ENCODE results near the gene PROCA1. TPM values are rescaled to one million over a fixed set of nuclear protein-coding genes. Genes with fewer than 3 reads are reported as not detected.
A peak's percentile ranks its signal among the peaks of the same experiment; 100 is the strongest.

The PROCA1 gene
- total RNA-seq, 1 donor = 0.36 TPM

DNA sequence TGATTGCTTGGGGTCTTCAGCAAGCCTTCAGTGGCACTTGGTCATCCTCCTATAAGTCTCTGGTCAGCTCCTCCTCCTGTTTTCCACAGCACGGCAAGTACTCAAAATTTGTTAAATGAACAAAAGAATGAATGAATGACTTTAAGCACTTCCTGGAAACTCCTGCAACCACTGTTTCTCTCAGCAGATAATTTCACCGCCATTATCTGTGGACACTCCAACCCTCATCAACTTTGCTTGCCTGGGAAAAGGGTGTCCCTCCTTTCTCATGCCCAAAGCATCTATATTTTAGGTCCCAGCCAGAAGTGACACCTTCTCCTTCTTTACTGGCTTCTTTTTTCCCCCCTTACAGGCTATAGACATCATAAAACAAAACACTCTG is 4.4 kb downstream of the PROCA1 start:
- Histone ChIP-seq H3K27me3 (ENCODE audit: insufficient read depth, low read length) (no peaks in the 10 kb centered on the region), H3K79me2 (ENCODE audit: insufficient read depth, low read length) (peaks cover 3% of the 10 kb centered on the region), H3K4me3 (ENCODE audit: insufficient read depth, low read length) (no peak overlapping the region), H3K36me3 (ENCODE audit: insufficient read depth, low read length) (peaks cover 15% of the 10 kb centered on the region), H3K4me1 (ENCODE audit: insufficient read depth, low read length) (peaks cover 16% of the 10 kb centered on the region), H4K20me1 (ENCODE audit: insufficient read depth, low read length) (peaks cover under 1% of the 10 kb centered on the region), H3K27ac (ENCODE audit: low read depth, low read length) (no peak overlapping the region), H3K4me2 (ENCODE audit: insufficient read depth, low read length) (no peak overlapping the region), H3K9me3 (ENCODE audit: low read depth, low read length) (no peaks in the 10 kb centered on the region), H2AFZ (ENCODE audit: low read length) (no peak overlapping the region)
- no peak for TF ChIP-seq CTCF (IDR thresholded peaks at IDR 0.05; ENCODE audit: extremely low read depth, low read depth, low read length)
- DNase-seq (ENCODE audit: insufficient read length, low spot score, missing footprints) = peak; percentile 8

DNA sequence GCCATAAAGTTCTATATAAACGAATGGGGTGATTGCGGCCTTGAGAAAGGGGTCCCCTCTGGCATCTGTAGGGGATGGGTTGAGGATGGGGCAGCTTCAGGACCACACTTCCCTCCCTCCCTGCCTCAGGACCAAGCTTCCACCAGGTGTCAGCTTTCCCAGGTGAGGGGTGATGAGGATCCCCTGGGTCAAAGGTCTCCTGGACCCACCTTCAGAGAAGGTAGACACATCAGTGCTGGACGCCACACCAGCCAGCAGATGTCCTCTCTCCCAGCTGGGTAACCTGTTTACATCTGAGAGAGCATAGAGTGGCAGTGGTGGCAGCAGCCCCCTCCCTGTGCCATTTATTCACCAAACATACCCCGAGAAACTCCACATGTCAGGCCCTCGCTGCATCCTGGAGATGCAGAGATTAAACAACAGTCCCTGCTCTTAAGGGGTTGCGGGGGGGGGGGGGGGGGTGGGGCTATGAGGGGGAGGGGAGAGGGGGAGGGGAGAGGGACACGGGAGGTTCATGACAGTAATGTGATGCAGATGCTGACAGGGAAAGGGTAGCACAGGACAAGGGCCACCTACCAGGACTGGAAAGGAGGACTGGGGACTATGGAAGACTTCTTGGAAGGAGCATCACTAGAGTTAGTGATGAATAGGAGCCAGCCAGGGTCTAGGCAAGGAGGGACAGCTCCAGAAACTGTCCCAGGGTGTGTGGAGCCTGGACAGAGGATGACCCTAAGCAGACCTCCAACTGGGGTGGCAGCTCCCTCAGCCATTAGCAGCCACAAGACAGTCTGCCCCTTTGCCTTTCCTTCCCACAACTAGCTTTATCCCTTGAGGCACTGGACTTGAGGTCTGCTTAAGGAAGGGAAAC is 5.0 kb downstream of the PROCA1 start:
- peaks cover 3% of the 10 kb centered on the region for H3K79me2 ChIP-seq (ENCODE audit: insufficient read depth, low read length)
- H3K27ac ChIP-seq (ENCODE audit: low read depth, low read length) = no peak overlapping the region
- H3K27me3 ChIP-seq (ENCODE audit: insufficient read depth, low read length) = no peaks in the 10 kb centered on the region
- peaks cover 11% of the 10 kb centered on the region for H3K4me1 ChIP-seq (ENCODE audit: insufficient read depth, low read length)
- H3K4me2 ChIP-seq (ENCODE audit: insufficient read depth, low read length) = no peak overlapping the region
- TF ChIP-seq CTCF (IDR thresholded peaks at IDR 0.05; ENCODE audit: extremely low read depth, low read depth, low read length) = no peak
- DNase-seq (ENCODE audit: insufficient read length, low spot score, missing footprints) = peak; percentile 64
- no peaks in the 10 kb centered on the region for H4K20me1 ChIP-seq (ENCODE audit: insufficient read depth, low read length)
- H2AFZ ChIP-seq (ENCODE audit: low read length) = no peak overlapping the region
- no peaks in the 10 kb centered on the region for H3K9me3 ChIP-seq (ENCODE audit: low read depth, low read length)
- H3K36me3 ChIP-seq (ENCODE audit: insufficient read depth, low read length) = peaks cover 19% of the 10 kb centered on the region
- H3K4me3 ChIP-seq (ENCODE audit: insufficient read depth, low read length) = no peak overlapping the region

DNA sequence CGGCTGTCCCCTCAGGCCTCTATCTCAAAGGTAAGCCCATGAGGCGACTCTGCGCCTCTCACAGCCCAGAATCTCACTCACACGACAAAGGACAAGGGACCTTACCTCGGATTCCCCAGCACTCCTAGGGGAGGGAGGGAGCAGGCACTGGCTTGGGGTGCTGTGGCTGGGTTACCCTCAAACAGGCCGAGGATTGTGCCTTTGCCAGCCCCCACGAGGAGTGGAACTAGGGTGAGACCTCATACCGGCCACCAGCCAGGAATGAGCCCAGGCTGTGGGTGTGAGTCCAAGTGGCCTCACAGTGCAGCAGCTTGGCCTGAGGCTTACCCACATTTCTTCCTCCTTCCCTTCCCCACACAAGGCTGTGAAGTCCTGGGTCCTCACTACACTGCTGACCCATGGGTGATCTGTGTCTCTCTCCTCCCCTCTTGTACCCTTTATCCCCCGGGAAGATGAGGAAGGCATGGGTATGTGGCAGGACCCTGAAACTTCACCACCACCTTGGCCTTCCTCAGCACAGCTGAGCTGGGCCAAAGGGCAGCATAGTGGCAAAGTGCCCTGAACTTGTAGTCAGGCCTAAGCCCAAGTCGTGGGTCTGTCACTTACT is 5.9 kb downstream of the PROCA1 start:
- no peaks in the 10 kb centered on the region for H3K9me3 ChIP-seq (ENCODE audit: low read depth, low read length)
- H3K27ac ChIP-seq (ENCODE audit: low read depth, low read length) = no peak overlapping the region
- H3K4me2 ChIP-seq (ENCODE audit: insufficient read depth, low read length) = no peak overlapping the region
- H3K36me3 ChIP-seq (ENCODE audit: insufficient read depth, low read length) = peaks cover 28% of the 10 kb centered on the region
- peaks cover 8% of the 10 kb centered on the region for H3K4me1 ChIP-seq (ENCODE audit: insufficient read depth, low read length)
- TF ChIP-seq CTCF (IDR thresholded peaks at IDR 0.05; ENCODE audit: extremely low read depth, low read depth, low read length) = no peak
- no peaks in the 10 kb centered on the region for H4K20me1 ChIP-seq (ENCODE audit: insufficient read depth, low read length)
- peaks cover 3% of the 10 kb centered on the region for H3K79me2 ChIP-seq (ENCODE audit: insufficient read depth, low read length)
- no peak overlapping the region for H2AFZ ChIP-seq (ENCODE audit: low read length)
- H3K4me3 ChIP-seq (ENCODE audit: insufficient read depth, low read length) = no peak overlapping the region
- no peaks in the 10 kb centered on the region for H3K27me3 ChIP-seq (ENCODE audit: insufficient read depth, low read length)
- peak; percentile 72 for DNase-seq (ENCODE audit: insufficient read length, low spot score, missing footprints)

GRCh38 chr17:28705074-28705659 is 6.5 kb downstream of the PROCA1 start:
- DNase-seq (ENCODE audit: insufficient read length, low spot score, missing footprints) = peak; percentile 69
- H3K9me3 ChIP-seq (ENCODE audit: low read depth, low read length) = no peaks in the 10 kb centered on the region

More at GRCh38 chr17:28705074-28705659, 6.5 kb downstream of the PROCA1 start:
- Histone ChIP-seq H3K27ac (ENCODE audit: low read depth, low read length) (no peak overlapping the region), H2AFZ (ENCODE audit: low read length) (no peak overlapping the region), H3K79me2 (ENCODE audit: insufficient read depth, low read length) (peaks cover 3% of the 10 kb centered on the region), H3K4me3 (ENCODE audit: insufficient read depth, low read length) (no peak overlapping the region), H3K36me3 (ENCODE audit: insufficient read depth, low read length) (peaks cover 34% of the 10 kb centered on the region), H3K4me1 (ENCODE audit: insufficient read depth, low read length) (peaks cover 3% of the 10 kb centered on the region), H4K20me1 (ENCODE audit: insufficient read depth, low read length) (no peaks in the 10 kb centered on the region), H3K4me2 (ENCODE audit: insufficient read depth, low read length) (no peak overlapping the region), H3K27me3 (ENCODE audit: insufficient read depth, low read length) (no peaks in the 10 kb centered on the region)
- no peak for TF ChIP-seq CTCF (IDR thresholded peaks at IDR 0.05; ENCODE audit: extremely low read depth, low read depth, low read length)

Measured in osteoblast (primary cell).